HCT116 (cell line): ENCODE data around the gene DNAJC18. TPM values are rescaled to one million over a fixed set of nuclear protein-coding genes. Genes with fewer than 3 reads are reported as not detected.
A peak's percentile ranks its signal among the peaks of the same experiment; 100 is the strongest.

Experiments
- ATAC-seq: fragments of 200-7000 bp; cut with Tn5 transposase; 2 replicates; pipeline ENCODE4 v1.9.1; 2020; ENCODE audit warnings: mild to moderate bottlenecking, moderate library complexity
- BruUV-seq: library from RNA; stranded (reverse); fragments of 400-500 nt; replicated peaks from 2 replicates; lab custom pipeline; 2021; lab: Mats Ljungman, UMichigan
- CTCF ChIA-PET: fragments of 300-600 bp; sonication (Branson Sonifier 250); formaldehyde crosslinking; loops from one replicate; lab custom pipeline; 2021; ENCODE audit warnings: antibody characterized with exemption; lab: Charles Lee
- POLR2A ChIA-PET: fragments of 300-600, 350-600 bp; sonication (Branson Sonifier 250); formaldehyde crosslinking; loops from one replicate; lab custom pipeline; 2021; ENCODE audit warnings: antibody characterized with exemption; lab: Charles Lee
- RAD21 ChIA-PET, 2 experiments: fragments of 300-600 bp; sonication (Branson Sonifier 250); formaldehyde crosslinking; loops; one replicate each; lab custom pipeline; 2023; ENCODE audit warnings: low total read pairs in 2 of 2; ENCODE audit not compliant: uncharacterized antibody in 2 of 2, unreplicated experiment in 2 of 2, low non-redundant PET in 1 of 2; lab: Charles Lee
- DNase-seq: peaks from one replicate; pipeline ENCODE4 v3.0.0-alpha.2; 2010; ENCODE audit warnings: low read depth, low spot score
- H2AFZ ChIP-seq: fragments of 200-600 bp; shearing (Covaris generic), sonication (generic); 2 replicates; pipeline ENCODE4 v1.6.1; 2017; ENCODE audit warnings: low read depth, mixed run types, mixed read lengths, antibody characterized with exemption, low read length; ENCODE audit not compliant: poor library complexity, severe bottlenecking
- H3K27ac ChIP-seq: 2 replicates; pipeline ENCODE4 v1.5.1; 2012; ENCODE audit warnings: low read depth, low read length
- H3K27me3 ChIP-seq: fragments of 200-600 bp; sonication (generic); 2 replicates; pipeline ENCODE4 v1.6.1; 2016; ENCODE audit warnings: mixed run types, low read length, mixed read lengths; ENCODE audit not compliant: insufficient read depth
- H3K36me3 ChIP-seq, 2 experiments: fragments of 200-500 bp in 1 of 2; fragments of 200-600 bp in 1 of 2; sonication (Bioruptor generic) in 1 of 2; sonication (generic) in 1 of 2; 2 replicates each; pipeline versions ENCODE4 v1.5.1 to v1.6.1; 2014 to 2016; ENCODE audit warnings: low read length in 2 of 2, inconsistent platforms in 1 of 2, mixed read lengths in 1 of 2, mixed run types in 1 of 2; ENCODE audit not compliant: insufficient read depth in 2 of 2, control insufficient read depth in 1 of 2
- H3K4me1 ChIP-seq, 2 experiments: fragments of 200-600 bp in 1 of 2; sonication (generic) in 1 of 2; 2 replicates each; pipeline versions ENCODE4 v1.5.1 to v1.6.1; 2012 to 2017; ENCODE audit warnings: low read length in 2 of 2, inconsistent platforms in 1 of 2, mild to moderate bottlenecking in 1 of 2, mixed read lengths in 1 of 2, mixed run types in 1 of 2, moderate library complexity in 1 of 2; ENCODE audit not compliant: insufficient read depth in 2 of 2, control insufficient read depth in 1 of 2
- H3K4me2 ChIP-seq: fragments of 200-600 bp; sonication (generic); 2 replicates; pipeline ENCODE4 v1.6.1; 2017; ENCODE audit warnings: mixed run types, low read length, mixed read lengths
- H3K4me3 ChIP-seq, 2 experiments: fragments of 200-600 bp in 1 of 2; sonication (generic) in 1 of 2; replicated peaks in 1 of 2; 2 replicates each; pipeline ENCODE4 v1.5.1; 2011 to 2016; ENCODE audit warnings: low read length in 2 of 2, control low read depth in 1 of 2, low read depth in 1 of 2, mild to moderate bottlenecking in 1 of 2, mixed read lengths in 1 of 2, mixed run types in 1 of 2
- H3K79me2 ChIP-seq: fragments of 200-600 bp; sonication (generic); 2 replicates; pipeline ENCODE4 v1.6.1; 2017; ENCODE audit warnings: mild to moderate bottlenecking, mixed run types, low read length, moderate library complexity, mixed read lengths; ENCODE audit not compliant: insufficient read depth
- H3K9ac ChIP-seq: fragments of 200-600 bp; sonication (generic); 2 replicates; pipeline ENCODE4 v1.6.1; 2016; ENCODE audit warnings: low read length, mixed read lengths
- H3K9me2 ChIP-seq: fragments of 200-600 bp; sonication (generic), shearing (Covaris generic); 2 replicates; pipeline ENCODE4 v1.6.1; 2017; ENCODE audit warnings: mixed run types, mild to moderate bottlenecking, moderate library complexity; ENCODE audit not compliant: insufficient read depth
- H3K9me3 ChIP-seq, 2 experiments: fragments of 200-500 bp in 1 of 2; fragments of 200-600 bp in 1 of 2; sonication (Bioruptor generic) in 1 of 2; sonication (generic) in 1 of 2; 2 replicates each; pipeline ENCODE4 v1.6.1; 2014 to 2017; ENCODE audit warnings: low read length in 2 of 2, mixed read lengths in 2 of 2, inconsistent platforms in 1 of 2, low read depth in 1 of 2, mild to moderate bottlenecking in 1 of 2, mixed run types in 1 of 2, moderate library complexity in 1 of 2; ENCODE audit not compliant: control insufficient read depth in 1 of 2, insufficient read depth in 1 of 2
- H4K20me1 ChIP-seq: fragments of 200-600 bp; sonication (generic), shearing (Covaris generic); 2 replicates; pipeline ENCODE4 v1.6.1; 2017; ENCODE audit warnings: mixed run types, mild to moderate bottlenecking, moderate library complexity; ENCODE audit not compliant: insufficient read depth
- ATF3 ChIP-seq: IDR thresholded peaks from 2 replicates; pipeline ENCODE4 v1.6.1; 2012
- CBX3 ChIP-seq: IDR thresholded peaks from 2 replicates; pipeline ENCODE4 v1.6.1; 2012; ENCODE audit warnings: low read depth
- CEBPB ChIP-seq: IDR thresholded peaks from 2 replicates; pipeline ENCODE4 v1.6.1; 2012; ENCODE audit warnings: low read depth
- CTCF ChIP-seq, 3 experiments: fragments of 200-600 bp in 1 of 3; sonication (generic) in 1 of 3; IDR thresholded peaks in 2 of 3; conservative IDR thresholded peaks in 1 of 3; 2 replicates each; pipeline ENCODE4 v1.5.1; 2012 to 2017; ENCODE audit warnings: low read depth in 2 of 3, low read length in 2 of 3, antibody characterized with exemption in 1 of 3, borderline replicate concordance in 1 of 3, control low read depth in 1 of 3, mild to moderate bottlenecking in 1 of 3, mixed read lengths in 1 of 3, mixed run types in 1 of 3, moderate library complexity in 1 of 3; ENCODE audit not compliant: insufficient read depth in 1 of 3
- EGR1 ChIP-seq: IDR thresholded peaks from 2 replicates; pipeline ENCODE4 v1.6.1; 2012; ENCODE audit warnings: low read depth
- ELF1 ChIP-seq: IDR thresholded peaks from 2 replicates; pipeline ENCODE4 v1.6.1; 2012; ENCODE audit warnings: low read depth, borderline replicate concordance
- EZH2 ChIP-seq: fragments of 200-600 bp; sonication (generic); IDR thresholded peaks from 2 replicates; pipeline ENCODE4 v1.6.1; 2017; ENCODE audit warnings: antibody characterized with exemption, mixed run types
- EZH2phosphoT487 ChIP-seq: fragments of 200-600 bp; IDR thresholded peaks from 2 replicates; pipeline ENCODE4 v1.6.1; 2018; ENCODE audit warnings: antibody characterized with exemption, borderline replicate concordance
- FOSL1 ChIP-seq: IDR thresholded peaks from 2 replicates; pipeline ENCODE4 v1.6.1; 2012; ENCODE audit warnings: low read depth
- JUND ChIP-seq: IDR thresholded peaks from 2 replicates; pipeline ENCODE4 v1.6.1; 2012
- RAD21 ChIP-seq: IDR thresholded peaks from 2 replicates; pipeline ENCODE4 v1.6.1; 2012; ENCODE audit warnings: low read depth, mild to moderate bottlenecking
- REST ChIP-seq: IDR thresholded peaks from 2 replicates; pipeline ENCODE4 v1.6.1; 2012; ENCODE audit warnings: low read depth
- SIN3A ChIP-seq: IDR thresholded peaks from 2 replicates; pipeline ENCODE4 v1.6.1; 2012; ENCODE audit warnings: low read depth
- SRF ChIP-seq: IDR thresholded peaks from 2 replicates; pipeline ENCODE4 v1.6.1; 2012; ENCODE audit warnings: low read depth
- TCF7L2 ChIP-seq: IDR thresholded peaks from 2 replicates; pipeline ENCODE4 v1.7.0; 2011; ENCODE audit warnings: borderline replicate concordance, inconsistent platforms; ENCODE audit not compliant: insufficient read depth, insufficient read length; ENCODE audit errors: extremely low read depth
- YY1 ChIP-seq: IDR thresholded peaks from 2 replicates; pipeline ENCODE4 v1.6.1; 2011; ENCODE audit warnings: low read length, low read depth, moderate library complexity, mild to moderate bottlenecking; ENCODE audit not compliant: insufficient replicate concordance; ENCODE audit errors: extremely low read depth
- ZFX ChIP-seq: fragments of 450-650 bp; IDR thresholded peaks from 2 replicates; pipeline ENCODE4 v1.6.1; 2017
- ZNF274 ChIP-seq: fragments of 200-500 bp; sonication (Bioruptor generic); IDR thresholded peaks from 2 replicates; pipeline ENCODE4 v1.6.1; 2014; ENCODE audit warnings: mild to moderate bottlenecking, low read depth, low read length, inconsistent platforms
- intact Hi-C: fragments of 100-400 bp; cut with micrococcal nuclease; formaldehyde crosslinking; loops from 2 replicates; pipeline ENCODE4 v1.10.0; 2022
- total RNA-seq: library from RNA; stranded (reverse); gene quantifications from one replicate; pipeline ENCODE4 v1.2.1, GENCODE V29; 2021; ENCODE audit not compliant: unreplicated experiment
- TF ChIP-seq, protein P1 (sequence below): IDR thresholded peaks from 2 replicates; pipeline ENCODE4 v1.6.1; 2012
- TF ChIP-seq, protein P2 (sequence below): IDR thresholded peaks from 2 replicates; pipeline ENCODE4 v1.6.1; 2011; ENCODE audit warnings: mild to moderate bottlenecking, low read length, moderate library complexity; ENCODE audit not compliant: insufficient replicate concordance; ENCODE audit errors: extremely low read depth

DNAJC18 gene
- total RNA-seq, 1 experiment from 2014 or later, result 5.7 TPM

- ChIA-PET POLR2A (interaction anchor here (1.2 kb wide), 1 partner anchor 33 kb away, joined by 5 read pairs; no protein-coding TSS in a partner anchor), CTCF (no interaction called here)
Measured at GRCh38 chr5:139374909-139375308, 64.4 kb downstream of the DNAJC18 start.

More at GRCh38 chr5:139374909-139375308, 64.4 kb downstream of the DNAJC18 start:
- DNase-seq (no peak), ATAC-seq (no peak)
- Histone ChIP-seq H4K20me1 (no peaks in the 10 kb centered on the region), H2AFZ (no peak overlapping the region), H3K9me3 (no peaks in the 10 kb centered on the region), H3K27me3 (no peaks in the 10 kb centered on the region), H3K9me2 (no peaks in the 10 kb centered on the region), H3K4me1 (peaks cover 28 to 29% of the 10 kb centered on the region in 2 experiments), H3K4me3 (no peak overlapping the region), H3K36me3 (peaks cover 2 to 13% of the 10 kb centered on the region in 2 experiments; a peak in 2 of 4 replicates), H3K4me2 (no peak overlapping the region), H3K9ac (no peak overlapping the region), H3K27ac (0 out of 2 replicates have a peak overlapping the region, but pooled peaks have one; percentile 68), H3K79me2 (no peaks in the 10 kb centered on the region)
- TF ChIP-seq, protein P1, sequence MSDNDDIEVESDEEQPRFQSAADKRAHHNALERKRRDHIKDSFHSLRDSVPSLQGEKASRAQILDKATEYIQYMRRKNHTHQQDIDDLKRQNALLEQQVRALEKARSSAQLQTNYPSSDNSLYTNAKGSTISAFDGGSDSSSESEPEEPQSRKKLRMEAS, result no peak
- TF ChIP-seq EZH2phosphoT487 (no peak), EGR1 (no peak), JUND (no peak), CTCF (IDR thresholded peaks at IDR 0.05 in 2 of 3, conservative IDR thresholded peaks at IDR 0.05 in 1 of 3; ENCODE audit: borderline replicate concordance in 1 of 3, insufficient read depth in 1 of 3, low read depth in 2 of 3, low read length in 2 of 3) (no peak), ZFX (no peak), FOSL1 (no peak), TCF7L2 (no peak), SIN3A (no peak), ZNF274 (no peak), ATF3 (no peak), ELF1 (no peak), RAD21 (no peak), CBX3 (no peak), YY1 (no peak), SRF (no peak), EZH2 (no peak), CEBPB (no peak), REST (no peak)
- TF ChIP-seq, protein P2, sequence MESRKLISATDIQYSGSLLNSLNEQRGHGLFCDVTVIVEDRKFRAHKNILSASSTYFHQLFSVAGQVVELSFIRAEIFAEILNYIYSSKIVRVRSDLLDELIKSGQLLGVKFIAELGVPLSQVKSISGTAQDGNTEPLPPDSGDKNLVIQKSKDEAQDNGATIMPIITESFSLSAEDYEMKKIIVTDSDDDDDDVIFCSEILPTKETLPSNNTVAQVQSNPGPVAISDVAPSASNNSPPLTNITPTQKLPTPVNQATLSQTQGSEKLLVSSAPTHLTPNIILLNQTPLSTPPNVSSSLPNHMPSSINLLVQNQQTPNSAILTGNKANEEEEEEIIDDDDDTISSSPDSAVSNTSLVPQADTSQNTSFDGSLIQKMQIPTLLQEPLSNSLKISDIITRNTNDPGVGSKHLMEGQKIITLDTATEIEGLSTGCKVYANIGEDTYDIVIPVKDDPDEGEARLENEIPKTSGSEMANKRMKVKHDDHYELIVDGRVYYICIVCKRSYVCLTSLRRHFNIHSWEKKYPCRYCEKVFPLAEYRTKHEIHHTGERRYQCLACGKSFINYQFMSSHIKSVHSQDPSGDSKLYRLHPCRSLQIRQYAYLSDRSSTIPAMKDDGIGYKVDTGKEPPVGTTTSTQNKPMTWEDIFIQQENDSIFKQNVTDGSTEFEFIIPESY, result no peak
- no TSS peak for BruUV-seq
- intact Hi-C loops, result loop anchor here (10.0 kb wide), 1 partner anchor 180 kb away; the partner anchor contains the start of gene SIL1
- RAD21 ChIA-PET, result no interaction called here
